IPS-18a (cell line): ENCODE data around the gene FRAS1.
"Not testable (repeated sequence)": the region's sequence is repeated elsewhere in the genome, so short reads cannot be mapped to it uniquely, and the experiment has no call there.

ENCODE experiments used
- H3K27ac ChIP-seq: one replicate; pipeline ENCODE4 v1.5.1; 2013; ENCODE audit warnings: low read length
- H3K27me3 ChIP-seq: one replicate; pipeline ENCODE4 v1.6.1; 2013; ENCODE audit warnings: mild to moderate bottlenecking, low read length; ENCODE audit not compliant: control insufficient read depth, insufficient read depth
- H3K36me3 ChIP-seq: one replicate; pipeline ENCODE4 v1.6.1; 2013; ENCODE audit warnings: low read depth, low read length; ENCODE audit not compliant: control insufficient read depth
- H3K4me1 ChIP-seq: one replicate; pipeline ENCODE4 v1.6.1; 2013; ENCODE audit warnings: low read depth, low read length; ENCODE audit not compliant: control insufficient read depth
- H3K4me3 ChIP-seq: one replicate; pipeline ENCODE4 v1.5.1; 2013; ENCODE audit warnings: low read length
- H3K9ac ChIP-seq: one replicate; pipeline ENCODE4 v1.6.1; 2013; ENCODE audit warnings: mild to moderate bottlenecking, low read length, moderate library complexity
- H3K9me3 ChIP-seq: one replicate; pipeline ENCODE4 v1.6.1; 2013; ENCODE audit warnings: low read depth, low read length; ENCODE audit not compliant: control insufficient read depth

Gene FRAS1

DNA sequence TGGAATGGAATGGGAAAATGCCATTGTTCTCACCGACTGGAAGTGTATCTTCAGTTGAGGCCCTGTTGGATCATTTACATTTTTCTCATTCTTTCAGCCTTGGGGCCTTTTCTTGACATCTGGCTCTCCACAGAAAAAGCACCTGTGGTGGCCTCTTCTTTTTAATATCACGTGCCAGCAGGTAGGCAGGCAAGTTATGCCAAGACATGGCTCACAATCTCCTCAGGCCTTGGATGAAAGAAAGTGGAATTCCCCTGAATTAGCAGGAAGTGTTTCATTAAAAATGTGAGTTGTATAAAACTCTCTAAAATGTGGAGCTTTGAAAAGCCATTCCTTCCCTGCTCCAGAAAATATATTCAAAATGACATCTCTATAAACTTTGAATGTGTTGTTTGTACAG, 122.1 kb downstream of the FRAS1 start:
- no peaks in the 10 kb centered on the region for H3K36me3 ChIP-seq
- no peaks in the 10 kb centered on the region for H3K9me3 ChIP-seq
- H3K4me3 ChIP-seq, result no peak overlapping the region
- H3K27ac ChIP-seq, result no peak overlapping the region
- H3K4me1 ChIP-seq, result peaks cover 31% of the 10 kb centered on the region
- H3K27me3 ChIP-seq, result no peaks in the 10 kb centered on the region
- no peak overlapping the region for H3K9ac ChIP-seq

DNA sequence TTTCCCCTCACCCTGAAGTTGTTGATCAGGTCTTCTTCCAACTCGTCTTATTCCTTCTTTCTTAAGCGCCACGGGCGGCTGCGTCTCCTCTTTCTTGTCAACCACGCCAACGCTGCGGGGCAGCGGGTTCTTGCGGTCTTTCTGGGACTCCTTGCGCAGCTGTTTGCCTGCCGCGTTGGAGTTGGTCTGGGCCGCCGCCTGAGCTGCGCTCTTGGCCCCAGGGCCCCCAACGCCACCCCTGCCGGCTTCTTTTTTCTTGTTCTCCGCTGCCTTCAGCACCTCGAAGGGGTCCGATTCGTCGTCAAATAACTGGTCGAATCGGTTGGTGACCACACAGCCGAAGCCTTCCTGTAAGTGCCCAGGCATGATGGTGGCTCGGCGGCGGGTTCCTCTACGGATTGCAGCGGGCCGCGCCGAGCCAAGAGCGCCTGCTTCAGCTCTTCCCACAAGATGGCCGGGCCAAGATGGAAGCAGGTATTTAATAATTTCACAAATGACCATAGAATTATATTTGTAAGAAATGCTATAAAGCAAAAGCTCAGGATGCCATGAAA, 124.6 kb downstream of the FRAS1 start:
- H3K9me3 ChIP-seq, result not testable (repeated sequence)

DNA sequence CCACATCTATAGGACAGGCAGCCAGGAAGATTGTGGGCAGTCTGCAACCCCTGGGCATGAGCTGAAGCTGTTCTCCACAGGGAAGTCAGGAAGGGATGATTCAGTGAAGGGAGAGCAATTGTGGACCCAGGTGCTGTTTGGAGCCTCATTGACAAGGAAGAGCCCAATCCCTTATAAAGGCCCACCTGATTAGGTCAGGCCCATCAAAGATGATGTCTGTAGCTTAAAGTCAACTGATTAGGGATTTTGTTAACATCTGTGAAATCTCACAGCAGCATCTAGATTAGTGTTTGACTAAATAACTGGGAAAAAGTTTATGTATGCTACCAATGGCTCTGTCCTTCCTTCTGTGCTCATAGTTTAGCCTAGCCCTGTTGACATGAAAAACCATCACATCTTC, 127.5 kb downstream of the FRAS1 start:
- no peaks in the 10 kb centered on the region for H3K9me3 ChIP-seq
- no peaks in the 10 kb centered on the region for H3K36me3 ChIP-seq
- H3K4me3 ChIP-seq, result no peak overlapping the region
- no peak overlapping the region for H3K9ac ChIP-seq
- H3K4me1 ChIP-seq, result no peaks in the 10 kb centered on the region
- H3K27me3 ChIP-seq, result no peaks in the 10 kb centered on the region
- H3K27ac ChIP-seq, result no peak overlapping the region

More for the DNA sequence above, 124.6 kb downstream of the FRAS1 start:
- H3K36me3 ChIP-seq, H3K9ac ChIP-seq, H3K27ac ChIP-seq, H3K4me3 ChIP-seq, H3K27me3 ChIP-seq: not testable (repeated sequence)
- peaks cover 13% of the 10 kb centered on the region for H3K4me1 ChIP-seq

DNA sequence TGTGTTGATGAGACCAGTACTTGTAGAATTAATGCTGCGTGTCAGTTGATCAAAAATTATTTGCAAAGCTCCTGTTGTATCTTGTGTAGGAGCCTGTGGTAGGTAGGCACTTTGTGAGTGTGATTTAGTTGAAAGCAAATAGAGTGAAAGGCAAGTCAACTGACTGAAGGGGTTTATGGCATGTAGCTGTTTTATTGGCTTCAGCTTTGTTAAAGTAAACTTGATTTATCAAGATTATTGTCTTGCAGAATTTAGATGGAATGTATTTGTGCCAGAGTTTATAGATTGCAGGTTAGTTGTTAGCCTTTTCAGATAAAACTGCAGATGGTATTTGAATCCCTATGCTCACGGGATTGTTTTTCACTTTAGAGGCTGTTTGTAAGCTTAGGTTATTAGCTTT, 128.0 kb downstream of the FRAS1 start:
- Histone ChIP-seq H3K4me1 (no peaks in the 10 kb centered on the region), H3K9ac (no peak overlapping the region), H3K27ac (no peak overlapping the region)

DNA sequence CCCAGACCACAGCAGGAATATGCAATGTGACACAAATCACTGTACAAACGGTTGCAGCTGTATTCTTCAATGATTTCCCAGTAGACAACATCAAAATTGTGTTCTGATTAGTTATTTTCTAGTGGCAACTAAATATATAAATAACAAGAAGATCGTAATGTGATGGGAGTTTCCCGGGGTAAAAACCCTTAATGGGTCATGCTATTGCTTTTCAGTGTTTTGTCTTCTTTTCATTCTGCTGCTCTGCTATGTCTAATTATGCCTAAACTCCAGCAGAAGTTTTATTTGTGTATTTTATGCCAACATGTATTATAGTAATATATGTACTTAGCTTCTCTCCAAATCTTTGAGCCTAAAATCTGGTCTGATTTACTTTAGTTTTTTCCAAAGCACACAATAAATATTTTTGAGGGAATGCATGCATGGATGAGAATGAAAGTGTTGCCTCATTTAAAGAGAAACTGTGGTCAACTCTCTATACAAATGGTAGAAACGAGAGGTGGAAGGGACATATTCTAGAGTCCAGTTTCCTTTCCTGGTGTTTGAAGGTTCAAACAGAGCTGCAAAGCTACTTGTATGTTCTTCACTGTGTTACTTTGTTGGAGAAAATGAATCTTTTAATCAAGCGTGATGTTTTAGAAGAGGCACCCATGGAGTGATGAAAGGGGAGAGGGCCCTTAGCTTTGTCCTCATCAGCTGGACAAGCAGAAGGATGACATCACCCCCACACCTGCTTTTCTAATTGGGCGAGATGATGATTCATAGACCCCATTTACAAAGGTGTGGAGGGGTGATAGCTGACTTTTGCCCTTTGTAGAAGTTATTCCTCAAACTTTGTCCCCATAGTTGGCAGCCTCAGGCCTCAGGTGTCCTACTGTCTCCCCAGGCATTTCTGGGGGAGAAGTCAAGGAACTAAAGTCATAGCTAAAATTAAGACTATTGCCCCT, 129.7 kb downstream of the FRAS1 start:
- Histone ChIP-seq H3K4me1 (no peaks in the 10 kb centered on the region), H3K4me3 (no peak overlapping the region), H3K9ac (no peak overlapping the region), H3K27ac (no peak overlapping the region), H3K36me3 (no peaks in the 10 kb centered on the region), H3K27me3 (no peaks in the 10 kb centered on the region), H3K9me3 (no peaks in the 10 kb centered on the region)

More for the DNA sequence above, 128.0 kb downstream of the FRAS1 start:
- no peak overlapping the region for H3K4me3 ChIP-seq
- no peaks in the 10 kb centered on the region for H3K27me3 ChIP-seq
- no peaks in the 10 kb centered on the region for H3K9me3 ChIP-seq
- no peaks in the 10 kb centered on the region for H3K36me3 ChIP-seq

DNA sequence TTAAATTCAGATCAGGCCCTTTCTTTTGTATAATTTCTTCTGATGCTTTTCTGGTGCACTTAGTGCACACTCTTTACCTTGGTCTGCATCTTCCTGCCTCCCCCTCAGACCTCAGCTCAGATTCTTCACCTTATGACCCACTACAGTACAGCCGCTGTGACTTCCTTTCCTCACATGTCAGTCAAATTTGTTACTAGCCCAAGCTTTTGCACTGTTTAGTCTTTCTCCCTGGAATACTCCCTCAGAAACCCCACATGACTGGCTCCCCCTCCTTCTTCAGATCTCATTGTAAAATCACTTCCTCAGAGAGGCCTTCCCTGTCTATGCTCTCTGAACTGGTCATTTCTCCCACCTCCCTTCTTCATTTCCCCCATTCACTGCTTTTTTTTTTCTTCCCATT, 132.9 kb downstream of the FRAS1 start:
- Histone ChIP-seq H3K9me3 (no peaks in the 10 kb centered on the region), H3K9ac (no peak overlapping the region), H3K27ac (no peak overlapping the region), H3K4me3 (no peak overlapping the region), H3K27me3 (no peaks in the 10 kb centered on the region), H3K4me1 (no peaks in the 10 kb centered on the region), H3K36me3 (no peaks in the 10 kb centered on the region)

DNA sequence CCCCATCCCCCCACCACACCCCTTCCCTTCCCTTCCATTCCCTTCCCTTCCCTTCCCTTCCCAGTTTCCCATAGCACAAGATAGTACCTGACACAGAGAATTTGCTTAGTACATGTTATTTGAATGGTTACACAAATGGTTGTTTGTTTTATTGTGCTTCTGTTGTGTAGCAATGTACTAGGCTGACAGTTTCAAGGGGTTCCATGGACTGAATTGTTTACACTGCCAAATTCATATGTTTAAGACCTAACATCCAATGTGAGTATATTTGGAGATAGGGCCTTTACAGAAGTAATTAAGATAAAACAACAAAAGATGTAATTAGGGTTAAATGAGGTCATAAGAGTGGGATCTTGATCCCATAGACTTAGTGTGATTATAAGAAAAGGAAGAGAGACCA, 133.5 kb downstream of the FRAS1 start:
- Histone ChIP-seq H3K27me3 (no peaks in the 10 kb centered on the region), H3K9me3 (no peaks in the 10 kb centered on the region), H3K36me3 (no peaks in the 10 kb centered on the region), H3K27ac (no peak overlapping the region), H3K9ac (no peak overlapping the region), H3K4me3 (no peak overlapping the region), H3K4me1 (no peaks in the 10 kb centered on the region)

DNA sequence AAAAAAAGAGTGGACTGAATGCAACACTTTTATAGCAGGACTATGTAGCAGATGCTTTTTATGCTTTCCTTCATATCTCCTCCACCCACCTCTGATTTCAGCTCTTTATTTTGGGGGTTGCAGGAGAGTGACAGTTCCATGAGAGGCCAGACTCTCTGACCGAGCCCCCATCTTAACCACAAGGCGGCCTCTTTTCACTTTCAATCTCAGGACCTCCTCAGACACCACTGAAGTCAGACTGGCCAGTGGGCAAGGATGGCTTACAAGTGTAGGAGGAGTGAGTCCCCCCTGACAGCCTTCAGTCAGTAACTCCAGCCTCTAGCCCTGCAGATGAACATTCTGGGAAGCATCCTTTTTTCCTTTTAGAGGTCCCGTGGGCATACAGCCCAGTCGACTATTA, 140.8 kb downstream of the FRAS1 start:
- Histone ChIP-seq H3K9me3 (no peaks in the 10 kb centered on the region), H3K4me1 (no peaks in the 10 kb centered on the region), H3K27me3 (no peaks in the 10 kb centered on the region), H3K27ac (no peak overlapping the region), H3K4me3 (no peak overlapping the region), H3K9ac (no peak overlapping the region), H3K36me3 (no peaks in the 10 kb centered on the region)

DNA sequence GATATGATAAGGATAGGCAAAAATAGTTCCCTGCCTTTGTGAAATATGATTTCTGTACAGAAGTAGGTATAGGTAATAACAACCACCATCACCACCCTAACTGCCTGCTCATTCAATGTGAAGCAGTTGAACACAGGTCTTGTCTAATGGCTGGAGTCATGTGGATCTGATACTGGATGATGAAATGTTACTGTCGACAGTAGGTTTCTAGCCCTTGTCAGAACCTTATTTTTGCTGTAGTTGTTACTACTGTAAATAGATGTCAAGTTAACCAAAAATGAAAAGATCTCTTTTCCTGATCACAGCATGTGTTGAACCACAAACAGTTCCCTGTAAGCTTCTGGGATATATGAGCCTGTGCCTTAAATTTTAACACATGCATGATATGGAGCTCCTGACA, 142.9 kb downstream of the FRAS1 start:
- no peaks in the 10 kb centered on the region for H3K36me3 ChIP-seq
- no peak overlapping the region for H3K9ac ChIP-seq
- H3K27ac ChIP-seq, result no peak overlapping the region
- peaks cover 6% of the 10 kb centered on the region for H3K4me1 ChIP-seq
- no peaks in the 10 kb centered on the region for H3K9me3 ChIP-seq
- no peak overlapping the region for H3K4me3 ChIP-seq
- no peaks in the 10 kb centered on the region for H3K27me3 ChIP-seq

DNA sequence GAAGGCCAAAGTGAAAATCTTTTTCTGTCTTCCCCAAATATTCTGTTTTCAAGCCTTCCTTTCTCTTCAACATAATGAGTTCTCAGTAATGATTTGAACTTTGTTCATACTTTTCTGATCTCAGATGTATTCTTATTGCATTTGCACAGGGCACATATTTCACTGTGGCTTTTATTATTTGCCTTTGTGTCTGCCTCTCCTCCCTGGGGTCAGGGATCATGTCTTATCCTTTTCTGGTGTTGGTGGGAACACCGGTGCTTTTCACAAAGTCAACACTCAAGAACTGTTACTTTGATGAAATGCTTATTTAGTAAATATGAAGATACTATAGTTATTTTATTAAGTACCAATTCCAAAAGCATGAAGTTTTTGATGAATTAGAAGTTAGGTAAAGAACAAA, 143.8 kb downstream of the FRAS1 start:
- Histone ChIP-seq H3K9me3 (no peaks in the 10 kb centered on the region), H3K9ac (no peak overlapping the region), H3K4me3 (no peak overlapping the region), H3K36me3 (no peaks in the 10 kb centered on the region), H3K27ac (no peak overlapping the region), H3K27me3 (no peaks in the 10 kb centered on the region), H3K4me1 (peaks cover 7% of the 10 kb centered on the region)

DNA sequence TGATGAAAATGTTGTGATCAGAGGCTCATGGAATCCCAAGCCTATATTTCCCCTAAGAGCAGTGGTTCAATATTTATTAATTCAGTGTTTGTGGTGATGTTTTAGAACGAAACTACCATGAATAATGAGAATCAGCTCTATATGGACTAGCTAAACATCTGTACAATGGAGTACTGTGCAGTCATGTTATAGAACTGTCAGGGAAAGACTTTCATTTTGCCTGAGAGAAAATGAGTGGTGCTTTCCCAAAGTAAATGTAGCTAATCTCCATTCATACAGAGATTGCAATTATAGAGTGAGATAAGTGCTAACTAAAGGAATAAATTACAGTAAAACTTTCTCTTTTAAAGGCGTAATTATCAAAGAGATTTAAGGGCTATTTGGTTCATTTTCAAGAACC, 147.1 kb downstream of the FRAS1 start:
- H3K4me1 ChIP-seq, result peaks cover 12% of the 10 kb centered on the region
- no peaks in the 10 kb centered on the region for H3K27me3 ChIP-seq
- no peak overlapping the region for H3K4me3 ChIP-seq
- H3K9me3 ChIP-seq, result no peaks in the 10 kb centered on the region
- no peak overlapping the region for H3K9ac ChIP-seq
- H3K36me3 ChIP-seq, result no peaks in the 10 kb centered on the region
- H3K27ac ChIP-seq, result no peak overlapping the region

DNA sequence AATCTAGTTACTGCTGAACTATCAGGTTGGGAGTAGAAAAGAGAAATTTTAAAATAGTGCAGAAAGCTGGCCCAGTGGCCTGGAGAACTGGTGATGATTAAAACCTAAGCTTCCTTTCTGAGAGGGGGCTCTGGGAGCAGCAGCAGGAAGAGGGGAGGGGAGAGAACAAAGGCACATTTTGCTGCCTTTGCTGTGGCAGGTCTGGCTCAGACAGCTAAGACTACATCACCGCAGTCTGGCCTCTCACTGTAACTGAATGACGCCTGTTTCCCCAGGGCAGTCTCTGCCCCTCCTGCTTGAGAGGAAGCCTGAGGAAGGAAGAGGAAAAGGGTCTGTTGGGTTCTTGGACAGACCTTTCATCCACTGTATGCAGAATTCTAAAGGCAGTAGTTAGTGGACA, 148.5 kb downstream of the FRAS1 start:
- Histone ChIP-seq H3K4me3 (no peak overlapping the region), H3K27me3 (no peaks in the 10 kb centered on the region), H3K4me1 (peaks cover 14% of the 10 kb centered on the region), H3K36me3 (no peaks in the 10 kb centered on the region), H3K9me3 (no peaks in the 10 kb centered on the region), H3K27ac (no peak overlapping the region), H3K9ac (no peak overlapping the region)
